AG10803 (cell line): ENCODE results near the gene NDUFAF2.
"Not testable (repeated sequence)": the region's sequence is repeated elsewhere in the genome, so short reads cannot be mapped to it uniquely, and the experiment has no call there.

Source experiments
- DNase-seq: peaks from one replicate; pipeline ENCODE4 v3.0.0; 2010; ENCODE audit warnings: low read depth
- H3K4me3 ChIP-seq: 2 replicates; pipeline ENCODE4 v1.5.1; 2011; ENCODE audit warnings: mild to moderate bottlenecking, low read length, control low read depth
- CTCF ChIP-seq: conservative IDR thresholded peaks from 2 replicates; pipeline ENCODE4 v1.5.1; 2011; ENCODE audit warnings: mild to moderate bottlenecking, low read length, control low read depth, inconsistent platforms

NDUFAF2 gene

GRCh38 chr5:61085885-61086284 is 140.9 kb downstream of the NDUFAF2 start:
- no peak for TF ChIP-seq CTCF
- no peak overlapping the region for H3K4me3 ChIP-seq
- no peak for DNase-seq

GRCh38 chr5:61087921-61088320 is 142.9 kb downstream of the NDUFAF2 start:
- H3K4me3 ChIP-seq, result no peak overlapping the region
- DNase-seq, result peak; percentile 2
- no peak for TF ChIP-seq CTCF

- no peak for TF ChIP-seq CTCF
- peak; percentile 3 for DNase-seq
- no peak overlapping the region for H3K4me3 ChIP-seq
Observed at GRCh38 chr5:61089351-61089750, 144.3 kb downstream of the NDUFAF2 start.

GRCh38 chr5:61093046-61093771 is 148.2 kb downstream of the NDUFAF2 start:
- not testable (repeated sequence) for H3K4me3 ChIP-seq, DNase-seq

- DNase-seq, result no peak
- no peak overlapping the region for H3K4me3 ChIP-seq
- TF ChIP-seq CTCF, result no peak
Observed at GRCh38 chr5:61097465-61097864, 152.5 kb downstream of the NDUFAF2 start.

- H3K4me3 ChIP-seq, result no peak overlapping the region
Observed at GRCh38 chr5:61098251-61098995, 153.4 kb downstream of the NDUFAF2 start.

GRCh38 chr5:61100437-61100836 is 155.4 kb downstream of the NDUFAF2 start:
- no peak for DNase-seq
- no peak overlapping the region for H3K4me3 ChIP-seq
- no peak for TF ChIP-seq CTCF

More at GRCh38 chr5:61098251-61098995, 153.4 kb downstream of the NDUFAF2 start:
- TF ChIP-seq CTCF, result no peak
- DNase-seq, result no peak
